Fibroblast of lung (primary cell): ENCODE results near the gene CBX6.

Experiments used
- EZH2 ChIP-seq: IDR thresholded peaks from 2 replicates; pipeline ENCODE4 v1.5.1; 2012; ENCODE audit warnings: low read length, control low read depth, mild to moderate bottlenecking; ENCODE audit errors: missing control alignments
- TF ChIP-seq, protein P1 (sequence below), 2 donors: IDR thresholded peaks in 1 of 2; conservative IDR thresholded peaks in 1 of 2; 1 replicate in 1 of 2; 2 replicates in 1 of 2; pipeline ENCODE4 v1.5.1; 2011 to 2012; ENCODE audit warnings: low read length in 2 of 2, control low read depth in 1 of 2, inconsistent platforms in 1 of 2, low read depth in 1 of 2, mild to moderate bottlenecking in 1 of 2

- no peak for TF ChIP-seq EZH2
- TF ChIP-seq, protein P1, sequence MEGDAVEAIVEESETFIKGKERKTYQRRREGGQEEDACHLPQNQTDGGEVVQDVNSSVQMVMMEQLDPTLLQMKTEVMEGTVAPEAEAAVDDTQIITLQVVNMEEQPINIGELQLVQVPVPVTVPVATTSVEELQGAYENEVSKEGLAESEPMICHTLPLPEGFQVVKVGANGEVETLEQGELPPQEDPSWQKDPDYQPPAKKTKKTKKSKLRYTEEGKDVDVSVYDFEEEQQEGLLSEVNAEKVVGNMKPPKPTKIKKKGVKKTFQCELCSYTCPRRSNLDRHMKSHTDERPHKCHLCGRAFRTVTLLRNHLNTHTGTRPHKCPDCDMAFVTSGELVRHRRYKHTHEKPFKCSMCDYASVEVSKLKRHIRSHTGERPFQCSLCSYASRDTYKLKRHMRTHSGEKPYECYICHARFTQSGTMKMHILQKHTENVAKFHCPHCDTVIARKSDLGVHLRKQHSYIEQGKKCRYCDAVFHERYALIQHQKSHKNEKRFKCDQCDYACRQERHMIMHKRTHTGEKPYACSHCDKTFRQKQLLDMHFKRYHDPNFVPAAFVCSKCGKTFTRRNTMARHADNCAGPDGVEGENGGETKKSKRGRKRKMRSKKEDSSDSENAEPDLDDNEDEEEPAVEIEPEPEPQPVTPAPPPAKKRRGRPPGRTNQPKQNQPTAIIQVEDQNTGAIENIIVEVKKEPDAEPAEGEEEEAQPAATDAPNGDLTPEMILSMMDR (conservative IDR thresholded peaks at IDR 0.05 in 1 of 2, IDR thresholded peaks at IDR 0.05 in 1 of 2; ENCODE audit: low read depth in 1 of 2, low read length in 2 of 2), result no peak
These were observed 1.1 kb downstream of the CBX6 start for GRCh38 chr22:38870791-38871359.
